ENCODE data around the gene MAP2K5. TPM values are rescaled to one million over a fixed set of nuclear protein-coding genes. Genes with fewer than 3 reads are reported as not detected.
A peak's percentile ranks its signal among the peaks of the same experiment; 100 is the strongest.

The MAP2K5 gene
- polyA plus RNA-seq, 4 donors, result 19.1 to 21.8 (median 21.1) TPM

DNA sequence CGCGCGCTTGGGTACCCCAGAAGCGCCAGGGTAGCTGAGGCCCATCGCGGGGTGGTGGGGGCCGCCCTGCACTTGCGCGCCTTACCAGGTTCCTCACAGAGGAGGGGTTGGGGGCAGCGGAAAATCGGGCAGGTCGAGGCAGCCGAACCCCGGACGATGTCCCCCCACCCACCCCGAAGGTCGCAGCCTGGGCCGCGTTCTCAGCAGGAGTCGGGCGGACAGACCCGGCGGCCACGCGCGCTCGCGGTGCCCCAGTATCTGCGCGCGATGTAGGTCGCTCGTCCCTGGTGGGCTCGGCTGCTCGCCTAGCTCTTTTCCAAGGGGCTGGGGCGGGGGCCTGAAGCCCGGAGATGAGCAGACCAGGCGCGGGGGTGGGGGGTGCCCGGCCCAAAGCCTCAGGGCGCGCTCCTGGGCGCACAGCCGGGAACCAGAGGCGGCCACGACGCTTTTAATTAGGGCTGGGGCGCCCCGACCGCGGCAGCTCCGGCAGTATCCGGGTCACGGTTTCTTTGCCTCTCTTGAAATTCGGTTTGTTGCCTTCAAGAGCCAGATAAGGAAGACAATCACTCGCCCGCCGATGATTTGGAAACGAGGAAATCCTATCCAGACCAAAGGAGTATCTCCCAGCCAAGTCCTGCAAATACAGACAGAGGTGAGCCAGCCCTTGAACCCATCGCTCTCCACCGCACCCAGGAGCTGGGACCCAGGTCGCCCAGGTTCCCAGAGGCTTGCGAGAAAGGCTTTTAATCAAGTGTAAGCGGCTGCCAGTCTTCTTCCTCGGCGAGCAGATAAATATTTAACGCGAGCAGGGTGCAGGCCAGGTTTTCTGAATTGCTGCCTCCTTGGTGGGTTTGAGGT lies 287.4 kb downstream of the MAP2K5 start:
- no peak for DNase-seq (ENCODE audit: low read depth in 4 of 4, low spot score in 3 of 4)

DNA sequence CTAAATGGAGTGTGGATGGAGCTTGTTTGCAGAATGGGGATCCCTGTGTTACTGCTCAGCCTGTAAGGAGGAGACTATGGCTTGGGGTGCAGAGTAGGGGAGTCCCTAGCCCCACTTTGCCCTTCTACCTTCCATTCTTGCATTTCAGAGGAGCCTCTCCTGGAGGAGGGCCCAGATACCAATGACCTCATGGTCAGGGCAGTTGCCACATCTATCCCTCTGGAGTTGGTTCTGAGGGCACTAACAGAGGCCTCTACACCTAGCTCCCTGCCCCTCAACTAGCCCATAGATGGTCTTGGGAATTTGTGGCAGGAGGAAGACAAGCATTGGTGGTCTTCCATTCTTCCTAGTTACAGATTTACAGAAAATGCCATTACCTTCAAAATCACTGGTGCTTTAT lies 288.9 kb downstream of the MAP2K5 start:
- DNase-seq (ENCODE audit: low read depth in 4 of 4, low spot score in 3 of 4), result no peak

DNA sequence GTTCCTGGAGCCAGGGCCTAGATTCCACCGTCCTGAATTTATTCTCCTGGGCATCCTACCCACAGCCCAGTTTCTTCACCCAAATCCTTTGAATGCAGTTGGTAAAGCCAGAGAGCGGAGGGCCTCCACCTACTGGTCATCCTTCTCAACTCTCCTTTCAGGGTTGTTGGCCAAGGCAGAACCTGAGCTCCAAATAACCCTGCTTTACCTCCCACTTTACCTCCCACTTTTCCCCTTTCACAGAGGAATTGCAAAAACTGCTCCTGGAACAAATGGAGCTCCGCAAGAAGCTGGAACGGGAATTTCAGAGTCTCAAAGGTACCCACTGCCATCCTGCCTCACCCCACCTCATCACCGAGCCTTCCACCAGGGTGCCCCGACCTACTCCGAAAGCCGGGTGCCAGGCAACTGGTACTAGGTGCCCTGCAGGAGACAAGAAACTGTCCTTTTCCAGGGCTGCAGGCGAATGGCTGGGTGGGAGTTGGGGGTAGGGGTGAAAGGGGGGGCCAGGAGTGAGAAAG lies 289.6 kb downstream of the MAP2K5 start:
- DNase-seq (ENCODE audit: low read depth in 4 of 4, low spot score in 3 of 4), result no peak

DNA sequence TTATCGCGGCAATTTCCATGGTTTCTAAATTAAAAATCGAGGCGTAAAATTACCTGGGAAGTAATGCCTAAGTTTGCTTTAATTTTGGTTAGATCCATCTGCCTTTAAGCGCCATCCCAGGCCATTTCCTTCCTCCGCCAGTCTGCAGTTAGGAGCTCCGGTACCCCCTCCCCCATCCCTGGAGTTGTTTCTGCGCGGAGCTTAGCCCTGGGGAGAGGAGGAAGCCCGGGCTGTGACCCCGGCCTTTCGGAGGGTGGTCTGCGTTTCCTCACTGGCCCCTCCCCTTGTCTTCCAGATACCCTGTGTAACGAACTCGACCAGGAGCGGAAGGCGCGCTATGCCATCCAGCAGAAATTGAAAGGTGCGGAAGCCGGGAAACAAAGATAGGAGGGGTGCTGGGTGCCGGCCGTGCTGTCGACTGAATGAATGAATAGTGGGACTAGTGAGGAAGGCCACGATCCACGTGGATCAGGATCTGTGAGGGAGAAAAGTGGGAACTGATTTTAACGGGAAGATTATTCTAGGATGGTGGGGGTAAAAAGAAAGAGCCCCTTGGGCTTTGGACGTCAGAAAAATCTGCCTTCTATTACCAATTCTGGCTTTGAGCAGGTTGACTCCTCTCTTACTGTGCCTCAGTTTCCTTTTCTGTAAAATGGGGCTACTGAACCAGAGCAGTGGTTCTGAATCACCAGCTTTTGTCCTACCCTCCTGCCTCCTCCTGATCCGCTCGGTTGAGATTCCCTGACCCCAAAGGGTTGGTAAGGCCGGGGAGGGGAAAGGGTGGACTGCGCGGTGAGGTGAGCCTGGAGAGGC lies 290.6 kb downstream of the MAP2K5 start:
- no peak for DNase-seq (ENCODE audit: low read depth in 4 of 4, low spot score in 3 of 4)

DNA sequence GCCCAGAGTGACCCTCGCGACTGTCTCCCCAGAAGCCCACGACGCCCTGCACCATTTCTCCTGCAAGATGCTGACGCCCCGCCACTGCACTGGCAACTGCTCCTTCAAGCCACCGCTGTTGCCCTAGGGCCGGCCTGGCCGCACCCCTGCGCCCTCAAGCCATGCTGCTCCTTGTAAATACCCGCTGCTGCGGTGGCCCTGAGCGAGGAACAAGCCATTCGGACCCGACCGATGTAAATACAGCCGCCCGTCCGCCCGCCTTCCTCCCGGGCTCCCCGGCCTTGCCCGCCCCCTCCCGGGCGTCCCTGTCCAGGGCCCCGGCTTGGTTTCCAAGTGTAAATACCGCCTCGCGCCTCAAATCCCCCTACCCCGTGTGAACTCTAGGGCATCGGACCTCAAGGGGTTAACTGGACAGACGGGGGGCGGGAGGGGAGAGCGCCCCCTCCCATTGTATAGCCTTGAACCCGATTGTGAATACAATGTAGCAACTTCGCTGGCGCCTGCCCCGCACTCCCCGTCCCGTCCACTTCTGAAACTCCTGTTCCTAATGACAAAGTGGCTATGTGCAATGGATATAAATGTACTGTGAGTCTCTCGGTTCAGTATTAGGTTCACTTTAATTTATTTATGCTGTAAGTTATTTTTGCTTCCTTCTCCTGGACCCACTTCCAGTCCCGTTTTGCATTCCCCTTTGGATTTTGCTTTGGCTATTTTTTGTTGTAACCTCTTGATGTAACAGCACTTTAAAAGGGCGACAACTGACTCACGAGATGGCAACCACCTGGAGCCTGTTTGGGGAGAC lies 291.4 kb downstream of the MAP2K5 start:
- DNase-seq (ENCODE audit: low read depth in 4 of 4, low spot score in 3 of 4), result no peak

DNA sequence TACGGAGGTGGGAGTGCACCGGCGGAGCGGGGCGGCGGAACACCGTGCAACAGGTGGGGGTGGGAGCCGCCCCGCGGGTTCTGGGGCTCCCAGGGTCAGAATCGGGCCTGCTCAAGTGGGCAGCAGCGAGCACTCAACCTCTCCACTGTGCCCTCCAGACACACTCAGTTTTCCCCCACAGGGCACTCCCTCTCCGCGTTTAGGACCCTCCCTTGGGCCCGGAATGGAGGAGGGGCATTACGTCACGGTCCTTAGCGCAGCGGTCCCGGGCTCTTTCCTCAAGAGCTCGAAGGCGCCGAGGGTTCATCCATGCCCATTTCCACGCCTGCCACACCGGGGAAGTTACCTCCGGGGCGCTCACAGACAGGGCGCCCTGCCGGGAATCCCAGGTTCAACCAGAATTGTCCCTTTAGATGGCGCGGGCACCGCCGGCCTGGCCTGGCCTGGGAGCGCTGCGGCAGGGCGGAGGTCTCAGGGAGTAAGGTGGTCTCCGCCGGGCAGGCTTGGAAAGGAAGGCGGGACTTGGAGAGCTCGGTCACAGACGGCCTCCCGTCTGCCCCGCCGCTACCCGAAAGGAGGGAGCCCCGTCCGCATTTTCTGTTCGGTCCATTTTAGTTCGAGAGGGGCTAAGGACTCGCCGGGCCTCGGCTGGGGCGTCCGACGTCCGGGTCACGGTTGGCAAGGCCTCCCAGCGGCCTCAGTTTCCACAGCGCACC lies 292.2 kb downstream of the MAP2K5 start:
- no peak for DNase-seq (ENCODE audit: low read depth in 4 of 4, low spot score in 3 of 4)

DNA sequence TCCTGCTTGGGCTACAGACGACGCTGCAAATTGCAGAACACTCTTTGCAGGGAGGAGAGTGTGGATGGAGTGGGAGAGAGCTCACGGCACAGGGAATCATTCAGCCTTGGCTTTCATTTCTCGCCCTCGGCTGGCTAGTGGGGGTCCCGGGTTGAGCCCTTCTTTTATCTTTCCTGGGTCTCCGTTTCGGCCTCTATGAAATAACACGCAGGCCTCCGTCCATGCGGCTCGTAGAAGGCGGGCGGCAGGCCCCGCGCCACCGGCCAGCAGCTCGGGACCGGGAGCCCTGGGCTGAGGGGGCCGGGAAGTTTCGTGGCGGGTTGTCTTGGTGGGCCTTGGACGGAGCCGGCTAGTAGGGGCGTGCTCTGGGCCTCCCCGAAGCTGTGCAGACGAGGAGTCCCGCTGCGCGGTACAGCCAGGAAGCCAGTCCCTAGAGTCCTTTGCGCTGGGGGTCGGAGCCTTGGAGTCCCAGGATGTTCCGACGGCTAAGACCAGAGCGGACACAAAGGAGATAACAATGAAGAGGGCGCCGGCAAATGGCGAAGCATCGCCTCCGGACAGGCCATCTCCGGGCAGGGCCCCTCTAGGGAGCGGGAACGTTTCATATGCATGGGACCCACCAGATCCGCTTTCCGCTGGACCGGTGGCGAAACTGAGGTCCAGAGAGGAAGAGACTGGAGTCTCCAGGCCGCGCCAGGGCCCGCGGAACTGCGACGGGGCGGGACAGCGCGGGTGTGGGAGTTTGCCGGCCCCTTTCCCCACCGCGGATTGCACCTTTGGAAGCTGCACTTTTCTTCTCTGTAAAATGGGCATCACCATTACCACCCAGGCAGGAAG lies 293.0 kb downstream of the MAP2K5 start:
- no peak for DNase-seq (ENCODE audit: low read depth in 4 of 4, low spot score in 3 of 4)

DNA sequence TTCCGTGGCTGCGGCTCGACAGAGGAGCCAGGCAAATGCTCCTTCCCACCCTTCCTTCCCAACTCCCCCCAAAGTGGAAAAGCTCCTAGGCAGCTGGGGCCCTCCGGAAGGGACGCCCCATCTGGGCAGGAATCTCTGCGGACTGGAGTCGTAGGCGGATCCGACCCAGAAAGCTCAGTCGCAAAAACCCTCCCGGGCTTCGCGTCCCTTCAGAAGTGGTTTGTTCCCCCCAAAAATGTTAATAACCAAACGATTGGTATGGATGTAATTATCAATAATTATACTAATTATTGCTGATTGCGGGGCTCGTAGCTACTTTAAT lies 293.6 kb downstream of the MAP2K5 start:
- no peak for DNase-seq (ENCODE audit: low read depth in 4 of 4, low spot score in 3 of 4)

DNA sequence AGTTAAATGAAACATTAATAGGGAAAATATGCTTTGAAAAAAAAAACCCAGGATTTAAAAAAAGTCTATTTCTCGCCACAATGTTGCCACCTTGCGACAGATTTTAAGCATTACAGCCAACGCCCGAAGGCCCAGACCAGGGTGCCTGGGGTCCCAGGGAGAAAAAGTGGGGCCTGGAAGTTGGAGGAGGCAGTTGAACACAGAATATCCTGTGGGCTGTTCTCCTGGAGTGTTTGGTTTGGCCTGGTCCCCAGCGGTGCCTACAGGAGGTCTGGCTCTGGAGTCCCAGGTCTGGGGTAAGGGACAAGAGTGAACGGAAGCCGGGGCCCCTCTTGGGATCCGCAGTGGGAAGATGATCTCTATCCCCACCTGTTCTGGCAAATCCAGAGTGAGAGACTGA lies 294.0 kb downstream of the MAP2K5 start:
- no peak for DNase-seq (ENCODE audit: low read depth in 4 of 4, low spot score in 3 of 4)

DNA sequence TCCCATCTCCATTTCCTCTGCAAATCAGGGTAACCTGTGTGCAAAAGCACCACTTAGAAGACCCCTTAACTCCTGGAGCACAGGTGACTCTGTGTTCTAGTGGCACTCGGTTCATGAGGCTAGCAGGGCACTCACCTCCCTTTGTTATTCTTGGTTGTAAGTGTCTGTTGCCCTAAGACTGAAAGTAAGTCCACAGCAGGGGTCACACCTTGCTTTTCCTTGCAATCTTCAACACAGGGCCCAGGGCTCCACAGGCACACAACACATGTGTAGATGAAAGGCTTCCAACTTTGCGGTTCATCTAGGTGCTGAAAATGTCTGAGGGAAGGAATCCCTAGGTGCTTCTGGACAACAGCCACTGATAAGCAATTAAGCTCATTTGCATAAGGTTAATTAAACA lies 294.5 kb downstream of the MAP2K5 start:
- DNase-seq (ENCODE audit: low read depth in 4 of 4, low spot score in 3 of 4), result no peak

DNA sequence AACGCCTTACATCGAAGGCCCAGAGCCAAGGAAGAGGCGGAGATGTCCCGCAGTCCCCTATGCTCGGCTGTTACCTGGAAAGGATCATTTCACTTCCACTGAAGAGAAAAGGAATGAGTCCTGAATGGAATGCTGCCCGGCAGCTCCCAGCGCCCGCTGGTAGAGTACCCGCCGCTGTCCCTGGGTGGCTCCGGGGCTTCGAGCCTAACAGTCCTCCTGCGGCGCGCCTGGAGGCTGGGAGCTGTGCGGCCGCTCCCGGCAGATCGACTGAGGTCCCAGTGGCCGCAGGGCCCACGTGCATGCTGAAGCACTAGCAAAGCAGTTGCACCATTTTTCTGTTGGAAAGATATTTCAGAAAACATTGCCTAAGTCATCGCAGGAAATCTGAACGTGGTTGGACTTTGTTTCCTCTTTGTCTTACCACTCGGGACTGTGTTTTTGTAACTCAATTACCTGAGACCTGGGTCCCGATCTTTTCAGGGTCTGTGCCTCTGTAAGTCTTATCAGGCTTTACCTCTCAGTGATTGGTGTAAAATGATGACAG lies 296.4 kb downstream of the MAP2K5 start:
- DNase-seq (ENCODE audit: low read depth in 4 of 4, low spot score in 3 of 4), result no peak

DNA sequence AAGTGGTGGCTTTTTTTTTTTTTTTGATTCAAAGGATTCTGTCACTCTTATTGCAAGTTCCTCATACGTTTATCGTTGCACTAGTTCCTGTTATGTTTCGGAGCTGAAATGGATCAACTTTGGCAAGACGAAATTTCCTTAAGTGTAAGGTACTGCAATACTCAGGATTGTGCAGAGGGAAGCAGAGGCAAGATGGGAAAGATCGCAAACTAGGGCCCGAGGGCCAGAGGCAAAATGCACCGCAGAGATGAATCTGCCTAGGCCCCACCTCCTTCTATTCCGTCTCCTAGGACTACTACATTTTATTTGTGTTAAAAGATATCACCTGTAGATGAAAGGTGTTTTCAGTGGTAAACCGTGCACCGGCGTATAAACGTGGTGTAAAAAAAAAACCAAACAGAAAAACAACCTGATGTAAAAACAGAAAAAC lies 297.0 kb downstream of the MAP2K5 start:
- no peak for DNase-seq (ENCODE audit: low read depth in 4 of 4, low spot score in 3 of 4)

DNA sequence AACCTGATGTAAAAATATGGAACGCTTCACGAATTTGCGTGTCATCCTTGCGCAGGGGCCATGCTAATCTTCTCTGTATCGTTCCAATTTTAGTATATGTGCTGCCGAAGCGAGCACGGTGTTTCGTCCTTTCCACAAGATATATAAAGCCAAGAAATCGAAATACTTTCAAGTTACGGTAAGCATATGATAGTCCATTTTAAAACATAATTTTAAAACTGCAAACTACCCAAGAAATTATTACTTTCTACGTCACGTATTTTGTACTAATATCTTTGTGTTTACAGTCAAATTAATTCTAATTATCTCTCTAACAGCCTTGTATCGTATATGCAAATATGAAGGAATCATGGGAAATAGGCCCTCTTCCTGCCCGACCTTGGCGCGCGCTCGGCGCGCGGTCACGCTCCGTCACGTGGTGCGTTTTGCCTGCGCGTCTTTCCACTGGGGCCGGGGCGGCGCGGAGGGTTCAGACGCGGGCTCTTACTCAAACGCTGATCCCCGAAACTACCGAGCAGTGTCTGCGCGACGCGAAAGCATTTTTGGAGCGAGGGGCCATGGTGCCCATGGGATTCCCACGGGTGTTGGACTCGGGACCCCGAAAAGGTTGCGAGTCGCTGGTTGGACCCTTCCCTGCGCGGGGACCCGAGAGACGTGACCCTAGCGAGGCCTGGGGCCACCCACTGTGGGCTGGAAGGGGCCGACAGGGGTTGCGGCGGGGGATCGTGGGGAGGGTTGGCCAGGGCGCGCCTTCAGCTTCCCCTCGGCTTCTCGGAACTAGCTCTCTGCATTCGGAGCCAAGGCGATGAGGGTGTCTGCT lies 297.6 kb downstream of the MAP2K5 start, which contains the start of gene RNU6-1:
RNU6-1 (minus strand) TSS at position 117 of the 820 bp plus-strand sequence.
- peak; percentile 86 to 94 (median 88) for DNase-seq (ENCODE audit: low read depth in 4 of 4, low spot score in 3 of 4)

DNA sequence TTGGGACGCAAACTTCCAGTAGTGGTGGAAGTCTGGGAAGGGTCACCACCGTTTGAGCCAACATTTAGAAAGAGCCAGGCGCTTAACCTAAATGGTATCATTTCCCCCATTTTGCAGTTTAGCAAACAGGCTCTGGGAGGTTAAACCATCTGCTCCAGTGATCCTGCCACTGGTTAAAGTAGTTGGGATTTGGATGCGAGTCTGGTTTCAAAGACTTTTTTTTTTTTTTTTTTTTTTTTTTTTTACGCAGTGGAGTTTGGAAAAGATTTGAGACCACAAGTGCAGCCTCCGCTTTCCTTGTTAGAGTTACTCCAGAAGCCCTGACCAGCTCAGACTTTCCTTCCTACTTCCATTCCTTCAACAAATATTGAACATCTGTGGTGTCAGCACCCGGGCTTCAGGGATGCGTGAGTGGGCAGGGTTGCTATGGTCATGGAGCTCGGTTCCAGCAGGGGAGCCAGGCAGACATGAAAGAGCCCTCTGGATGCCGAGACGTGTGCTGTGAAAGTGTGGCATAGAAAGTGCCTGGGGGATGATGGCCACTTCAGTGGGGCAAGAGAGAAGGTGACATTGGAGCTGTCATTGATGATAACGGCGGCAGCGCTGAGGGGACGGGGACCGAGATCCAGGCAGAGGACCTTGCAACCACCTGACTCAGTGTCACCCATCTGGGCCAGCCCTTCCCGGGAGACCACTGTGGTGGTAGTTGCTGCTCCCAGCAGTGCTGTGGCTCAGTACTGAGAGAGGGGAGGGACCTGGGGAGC lies 298.4 kb downstream of the MAP2K5 start:
- DNase-seq (ENCODE audit: low read depth in 4 of 4, low spot score in 3 of 4), result no peak

DNA sequence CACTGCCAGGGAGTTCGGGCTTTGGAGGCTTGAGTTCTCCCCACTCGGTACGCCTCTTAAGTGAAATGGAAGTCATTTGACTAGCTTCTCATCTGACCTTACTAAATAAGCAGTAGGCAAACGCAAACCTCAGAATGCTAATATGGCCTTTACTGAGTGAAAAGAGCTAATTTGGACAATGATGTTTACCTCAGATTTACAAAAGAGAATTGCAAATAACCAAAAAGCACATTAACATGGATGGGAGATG lies 298.9 kb downstream of the MAP2K5 start:
- no peak for DNase-seq (ENCODE audit: low read depth in 4 of 4, low spot score in 3 of 4)

DNA sequence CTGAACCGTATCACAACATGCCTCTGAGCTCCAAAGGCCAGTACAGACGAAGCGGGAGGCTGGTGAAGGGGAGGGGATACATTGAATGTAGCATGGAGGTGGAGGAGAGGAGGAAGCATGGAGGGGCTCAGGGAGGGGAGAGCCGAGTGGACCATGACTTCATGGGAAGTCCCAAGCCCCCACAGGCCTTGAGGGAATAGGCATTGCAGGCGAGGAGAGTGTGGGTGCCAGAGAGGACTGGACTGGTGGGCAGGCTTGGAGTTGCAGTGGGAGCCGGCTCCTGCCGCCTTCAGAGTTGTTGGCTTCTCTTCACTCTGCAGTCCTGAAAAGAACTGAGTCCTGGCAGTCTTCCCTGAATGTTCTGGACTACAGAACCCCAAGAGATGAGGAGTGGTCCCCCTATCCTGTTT lies 300.6 kb downstream of the MAP2K5 start:
- no peak for DNase-seq (ENCODE audit: low read depth in 4 of 4, low spot score in 3 of 4)

DNA sequence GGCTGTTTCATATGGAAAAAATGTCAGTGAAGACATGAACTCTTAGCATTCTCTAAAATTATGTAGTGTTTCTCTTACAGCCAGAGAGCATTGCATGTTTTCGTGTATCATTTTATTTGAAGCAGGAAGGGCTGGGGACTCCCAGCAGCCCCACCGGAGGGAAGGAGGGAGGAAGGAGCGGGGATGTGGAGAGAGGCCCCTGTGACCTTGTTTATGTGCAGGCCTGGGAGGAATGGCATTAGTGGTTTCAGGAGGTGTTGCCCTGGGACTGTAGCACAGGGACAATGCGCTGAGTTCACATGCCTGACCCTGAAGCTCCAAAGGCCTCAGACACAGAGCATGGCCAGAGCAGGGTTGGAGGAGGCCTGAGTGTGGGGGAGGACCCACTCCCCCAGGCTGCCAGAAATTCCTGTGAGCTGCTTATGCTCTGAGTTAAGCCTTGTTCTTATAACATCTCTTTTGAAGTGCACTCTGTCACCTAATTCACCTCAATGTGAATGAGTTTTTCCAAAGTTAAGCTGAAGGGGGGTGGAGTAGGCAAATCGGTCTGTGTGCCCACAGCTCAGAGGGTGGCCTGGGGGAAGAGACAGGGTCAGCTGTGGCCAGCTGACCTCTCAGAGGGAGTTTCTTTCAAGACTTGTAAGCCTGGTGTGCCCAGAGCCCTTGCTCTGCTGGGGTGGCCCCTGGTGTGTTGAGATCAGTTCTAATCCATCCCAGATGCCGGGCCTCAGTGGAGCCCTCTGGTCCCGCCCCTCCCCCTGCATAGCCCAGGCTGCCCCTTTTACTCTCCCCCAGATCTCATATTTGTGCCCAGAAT lies 301.3 kb downstream of the MAP2K5 start:
- DNase-seq (ENCODE audit: low read depth in 4 of 4, low spot score in 3 of 4), result no peak
